ENCODE data around the gene CNKSR3.
A peak's percentile ranks its signal among the peaks of the same experiment; 100 is the strongest.
"Not testable (repeated sequence)": the region's sequence is repeated elsewhere in the genome, so short reads cannot be mapped to it uniquely, and the experiment has no call there.

CNKSR3 gene

GRCh38 chr6:154510144-154510905, at the start of gene CNKSR3:
Gene CNKSR3, minus strand, starts transcription at chr6:154510685. Its CDS starts 571 bp downstream, at chr6:154510114.
- Mint-ChIP-seq H3K4me3 (peak within 1 kb of the TSS; percentile 68), H3K27me3 (peaks cover 84% of the 10 kb centered on the region), H3K27ac (no peak within 1 kb of the TSS), H3K4me1 (peaks cover 9% of the 10 kb centered on the region), H3K36me3 (no peaks in the 10 kb centered on the region), H3K9me3 (no peaks in the 10 kb centered on the region)
- peak; percentile 70 for ATAC-seq

GRCh38 chr6:154558984-154559383, 48.5 kb upstream of the CNKSR3 start:
- H3K36me3 Mint-ChIP-seq = no peaks in the 10 kb centered on the region
- ATAC-seq = no peak
- no peak overlapping the region for H3K4me3 Mint-ChIP-seq
- H3K27me3 Mint-ChIP-seq = peaks cover 5% of the 10 kb centered on the region
- no peaks in the 10 kb centered on the region for H3K9me3 Mint-ChIP-seq
- no peak overlapping the region for H3K27ac Mint-ChIP-seq
- no peaks in the 10 kb centered on the region for H3K4me1 Mint-ChIP-seq

- ATAC-seq = no peak
- no peaks in the 10 kb centered on the region for H3K4me1 Mint-ChIP-seq
These were observed 48.0 kb upstream of the CNKSR3 start for GRCh38 chr6:154558513-154558912.

GRCh38 chr6:154555073-154555677, 44.7 kb upstream of the CNKSR3 start:
- Mint-ChIP-seq H3K27me3 (peaks cover 12% of the 10 kb centered on the region), H3K4me1 (no peaks in the 10 kb centered on the region), H3K36me3 (no peaks in the 10 kb centered on the region), H3K4me3 (no peak overlapping the region), H3K9me3 (no peaks in the 10 kb centered on the region), H3K27ac (no peak overlapping the region)
- no peak for ATAC-seq

More at GRCh38 chr6:154558513-154558912, 48.0 kb upstream of the CNKSR3 start:
- no peaks in the 10 kb centered on the region for H3K9me3 Mint-ChIP-seq
- H3K36me3 Mint-ChIP-seq = no peaks in the 10 kb centered on the region
- H3K27me3 Mint-ChIP-seq = peaks cover 6% of the 10 kb centered on the region
- no peak overlapping the region for H3K27ac Mint-ChIP-seq
- H3K4me3 Mint-ChIP-seq = no peak overlapping the region

- ATAC-seq = no peak
- Mint-ChIP-seq H3K4me3 (no peak overlapping the region), H3K36me3 (no peaks in the 10 kb centered on the region), H3K27me3 (peaks cover 12% of the 10 kb centered on the region), H3K9me3 (no peaks in the 10 kb centered on the region), H3K27ac (no peak overlapping the region), H3K4me1 (no peaks in the 10 kb centered on the region)
These were observed 44.0 kb upstream of the CNKSR3 start for GRCh38 chr6:154554491-154554890.

GRCh38 chr6:154550779-154551178, 40.3 kb upstream of the CNKSR3 start:
- Mint-ChIP-seq H3K27me3 (peaks cover 12% of the 10 kb centered on the region), H3K27ac (no peak overlapping the region), H3K9me3 (no peaks in the 10 kb centered on the region), H3K4me3 (no peak overlapping the region), H3K4me1 (no peaks in the 10 kb centered on the region), H3K36me3 (no peaks in the 10 kb centered on the region)
- no peak for ATAC-seq

- no peak overlapping the region for H3K27ac Mint-ChIP-seq
- no peaks in the 10 kb centered on the region for H3K9me3 Mint-ChIP-seq
- no peak overlapping the region for H3K4me3 Mint-ChIP-seq
- H3K36me3 Mint-ChIP-seq = no peaks in the 10 kb centered on the region
- H3K27me3 Mint-ChIP-seq = peaks cover 12% of the 10 kb centered on the region
- ATAC-seq = no peak
- no peaks in the 10 kb centered on the region for H3K4me1 Mint-ChIP-seq
These were observed 38.7 kb upstream of the CNKSR3 start for GRCh38 chr6:154549179-154549578.

GRCh38 chr6:154548130-154548830, 37.8 kb upstream of the CNKSR3 start:
- peaks cover 9% of the 10 kb centered on the region for H3K27me3 Mint-ChIP-seq
- no peak for ATAC-seq

GRCh38 chr6:154543628-154544027, 33.1 kb upstream of the CNKSR3 start:
- H3K27ac Mint-ChIP-seq = no peak overlapping the region
- no peaks in the 10 kb centered on the region for H3K9me3 Mint-ChIP-seq
- no peaks in the 10 kb centered on the region for H3K4me1 Mint-ChIP-seq
- no peaks in the 10 kb centered on the region for H3K27me3 Mint-ChIP-seq
- ATAC-seq = no peak
- no peak overlapping the region for H3K4me3 Mint-ChIP-seq
- no peaks in the 10 kb centered on the region for H3K36me3 Mint-ChIP-seq

More at GRCh38 chr6:154548130-154548830, 37.8 kb upstream of the CNKSR3 start:
- Mint-ChIP-seq H3K4me3 (no peak overlapping the region), H3K36me3 (no peaks in the 10 kb centered on the region), H3K4me1 (no peaks in the 10 kb centered on the region), H3K9me3 (no peaks in the 10 kb centered on the region), H3K27ac (no peak overlapping the region)

GRCh38 chr6:154542747-154543146, 32.3 kb upstream of the CNKSR3 start:
- Mint-ChIP-seq H3K4me1 (no peaks in the 10 kb centered on the region), H3K27ac (no peak overlapping the region), H3K27me3 (no peaks in the 10 kb centered on the region), H3K36me3 (no peaks in the 10 kb centered on the region), H3K9me3 (no peaks in the 10 kb centered on the region), H3K4me3 (no peak overlapping the region)
- no peak for ATAC-seq

GRCh38 chr6:154541837-154542236, 31.4 kb upstream of the CNKSR3 start:
- not testable (repeated sequence) for H3K27ac Mint-ChIP-seq, H3K27me3 Mint-ChIP-seq, ATAC-seq, H3K4me1 Mint-ChIP-seq, H3K4me3 Mint-ChIP-seq, H3K36me3 Mint-ChIP-seq, H3K9me3 Mint-ChIP-seq

GRCh38 chr6:154539593-154540269, 29.2 kb upstream of the CNKSR3 start:
- Mint-ChIP-seq H3K36me3 (no peaks in the 10 kb centered on the region), H3K4me1 (no peaks in the 10 kb centered on the region), H3K9me3 (no peaks in the 10 kb centered on the region), H3K27me3 (no peaks in the 10 kb centered on the region), H3K4me3 (no peak overlapping the region), H3K27ac (no peak overlapping the region)
- ATAC-seq = no peak

- no peak for ATAC-seq
- H3K36me3 Mint-ChIP-seq = no peaks in the 10 kb centered on the region
- no peaks in the 10 kb centered on the region for H3K27me3 Mint-ChIP-seq
- H3K4me1 Mint-ChIP-seq = no peaks in the 10 kb centered on the region
- no peak overlapping the region for H3K27ac Mint-ChIP-seq
- no peak overlapping the region for H3K4me3 Mint-ChIP-seq
- no peaks in the 10 kb centered on the region for H3K9me3 Mint-ChIP-seq
These were observed 28.2 kb upstream of the CNKSR3 start for GRCh38 chr6:154538640-154539191.

GRCh38 chr6:154537511-154538325, 27.2 kb upstream of the CNKSR3 start:
- H3K27ac Mint-ChIP-seq = no peak overlapping the region
- H3K36me3 Mint-ChIP-seq = no peaks in the 10 kb centered on the region
- ATAC-seq = no peak
- H3K9me3 Mint-ChIP-seq = no peaks in the 10 kb centered on the region
- no peaks in the 10 kb centered on the region for H3K27me3 Mint-ChIP-seq
- H3K4me3 Mint-ChIP-seq = no peak overlapping the region
- H3K4me1 Mint-ChIP-seq = no peaks in the 10 kb centered on the region

Data from stimulated activated memory B cell treated with anti-CD40 and anti-IgM and Interleukin-4, amounts not matched to agents 10 μg/mL and 1 μg/mL and 100 μg/mL, for 72 hours (primary cell).